SK-N-SH (cell line): ENCODE measurements around the gene SDF2L1. TPM values are rescaled to one million over a fixed set of nuclear protein-coding genes. Genes with fewer than 3 reads are reported as not detected.

Experiments
- CTCF ChIA-PET: fragments of 300-600, 350-600 bp; formaldehyde crosslinking; extraction: SDS; loops from one replicate; lab custom pipeline; 2021; lab: Yijun Ruan, JAX
- POLR2A ChIA-PET: fragments of 350-600 bp; sonication (Branson Sonifier 250); formaldehyde crosslinking; extraction: SDS; loops from one replicate; lab custom pipeline; 2020; ENCODE audit warnings: antibody characterized with exemption, inconsistent platforms; lab: Yijun Ruan, JAX
- DNase-seq: peaks from one replicate; pipeline ENCODE4 v3.0.0; 2012
- H2AFZ ChIP-seq: fragments of 200-600 bp; sonication (generic); 2 replicates; pipeline ENCODE4 v1.8.1; 2016; ENCODE audit warnings: antibody characterized with exemption, mild to moderate bottlenecking, low read depth
- H3F3A ChIP-seq: fragments of 200-600 bp; sonication (generic); replicated peaks from 2 replicates; pipeline ENCODE3; 2016; ENCODE audit warnings: antibody characterized with exemption, mild to moderate bottlenecking; ENCODE audit not compliant: insufficient read depth
- H3K27ac ChIP-seq, 2 experiments: fragments of 200-500 bp in 1 of 2; fragments of 200-600 bp in 1 of 2; sonication (Bioruptor generic) in 1 of 2; sonication (generic), shearing (Covaris generic) in 1 of 2; 2 replicates each; pipeline versions ENCODE4 v1.5.1 to v1.6.1; 2014 to 2016; ENCODE audit warnings: low read depth in 2 of 2, inconsistent platforms in 1 of 2, low read length in 1 of 2, mild to moderate bottlenecking in 1 of 2, mixed read lengths in 1 of 2
- H3K27me3 ChIP-seq: fragments of 200-600 bp; sonication (generic), shearing (Covaris generic); 2 replicates; pipeline ENCODE4 v1.6.1; 2016; ENCODE audit warnings: mixed run types; ENCODE audit not compliant: insufficient read depth
- H3K36me3 ChIP-seq, 2 experiments: fragments of 200-500 bp in 1 of 2; fragments of 200-600 bp in 1 of 2; sonication (Bioruptor generic) in 1 of 2; sonication (generic) in 1 of 2; replicated peaks in 1 of 2; 2 replicates each; pipeline versions ENCODE3 to v1.5.1; 2014 to 2016; ENCODE audit warnings: low read length in 1 of 2, mild to moderate bottlenecking in 1 of 2; ENCODE audit not compliant: insufficient read depth in 2 of 2, control insufficient read depth in 1 of 2
- H3K4me1 ChIP-seq, 2 experiments: fragments of 200-500 bp in 1 of 2; fragments of 200-600 bp in 1 of 2; sonication (Bioruptor generic) in 1 of 2; sonication (generic), shearing (Covaris generic) in 1 of 2; 2 replicates each; pipeline versions ENCODE4 v1.5.1 to v1.6.1; 2014 to 2016; ENCODE audit warnings: low read depth in 1 of 2, low read length in 1 of 2, mixed run types in 1 of 2; ENCODE audit not compliant: insufficient read depth in 2 of 2, control insufficient read depth in 1 of 2
- H3K4me2 ChIP-seq: fragments of 200-600 bp; sonication (generic), shearing (Covaris generic); 2 replicates; pipeline ENCODE4 v1.6.1; 2017; ENCODE audit warnings: mixed run types
- H3K4me3 ChIP-seq, 2 experiments: fragments of 200-500 bp in 1 of 2; fragments of 200-600 bp in 1 of 2; sonication (Bioruptor generic) in 1 of 2; sonication (generic), shearing (Covaris generic) in 1 of 2; 2 replicates each; pipeline versions ENCODE4 v1.5.1 to v1.8.1; 2014 to 2016; ENCODE audit warnings: low read depth in 2 of 2, inconsistent platforms in 1 of 2, low read length in 1 of 2, mild to moderate bottlenecking in 1 of 2, mixed read lengths in 1 of 2, moderate library complexity in 1 of 2
- H3K79me2 ChIP-seq: fragments of 200-600 bp; sonication (generic); 2 replicates; pipeline ENCODE4 v1.8.1; 2017; ENCODE audit warnings: mild to moderate bottlenecking; ENCODE audit not compliant: insufficient read depth
- H3K9ac ChIP-seq: fragments of 200-600 bp; sonication (generic); 2 replicates; pipeline ENCODE4 v1.6.1; 2017; ENCODE audit warnings: mixed run types
- H3K9me2 ChIP-seq: fragments of 200-600 bp; sonication (generic); 2 replicates; pipeline ENCODE4 v1.6.1; 2017; ENCODE audit warnings: mixed run types
- H3K9me3 ChIP-seq: fragments of 200-600 bp; sonication (generic); 2 replicates; pipeline ENCODE4 v1.6.1; 2017; ENCODE audit warnings: mixed run types, mild to moderate bottlenecking, moderate library complexity
- H4K20me1 ChIP-seq: fragments of 200-600 bp; sonication (generic); 2 replicates; pipeline ENCODE4 v1.6.1; 2017; ENCODE audit warnings: mild to moderate bottlenecking, mixed run types; ENCODE audit not compliant: insufficient read depth
- CHD2 ChIP-seq: fragments of 150-350 bp; IDR thresholded peaks from 2 replicates; pipeline ENCODE4 v1.6.1; 2018; ENCODE audit warnings: low read length; ENCODE audit not compliant: partially characterized antibody
- CTCF ChIP-seq: fragments of 200-600 bp; sonication (generic); IDR thresholded peaks from 2 replicates; pipeline ENCODE4 v1.6.1; 2017; ENCODE audit warnings: antibody characterized with exemption, mild to moderate bottlenecking, moderate library complexity
- ELF1 ChIP-seq: IDR thresholded peaks from 2 replicates; pipeline ENCODE4 v1.4.0; 2012
- EP300 ChIP-seq, 2 experiments: IDR thresholded peaks; 2 replicates each; pipeline versions ENCODE4 v1.4.0 to v1.6.1; 2012; ENCODE audit warnings: borderline replicate concordance in 1 of 2, low read depth in 1 of 2, low read length in 1 of 2
- FOXJ3 ChIP-seq: sonication (generic); formaldehyde crosslinking; IDR thresholded peaks from 2 replicates; pipeline ENCODE4 v1.5.1; 2020; ENCODE audit warnings: mild to moderate bottlenecking, missing genetic modification reagents
- GABPA ChIP-seq: IDR thresholded peaks from 2 replicates; pipeline ENCODE4 v1.4.0; 2012; ENCODE audit warnings: low read depth, mild to moderate bottlenecking
- GATA2 ChIP-seq: sonication (generic); formaldehyde crosslinking; IDR thresholded peaks from 2 replicates; pipeline ENCODE4 v1.5.0; 2020; ENCODE audit warnings: mild to moderate bottlenecking, missing genetic modification reagents
- JUND ChIP-seq: IDR thresholded peaks from 2 replicates; pipeline ENCODE4 v1.4.0; 2012
- MXI1 ChIP-seq: IDR thresholded peaks from 2 replicates; pipeline ENCODE4 v1.6.1; 2012; ENCODE audit warnings: mild to moderate bottlenecking, low read depth, low read length, improper control_type of control experiment
- NFIC ChIP-seq: IDR thresholded peaks from 2 replicates; pipeline ENCODE4 v1.4.0; 2012; ENCODE audit warnings: borderline replicate concordance
- NRF1 ChIP-seq: IDR thresholded peaks from 2 replicates; pipeline ENCODE4 v1.6.1; 2012; ENCODE audit warnings: low read depth, mild to moderate bottlenecking, low read length
- POLR2AphosphoS5 ChIP-seq: IDR thresholded peaks from 2 replicates; pipeline ENCODE4 v1.6.1; 2012; ENCODE audit warnings: low read depth, low read length
- SMC3 ChIP-seq: IDR thresholded peaks from 2 replicates; pipeline ENCODE4 v1.6.1; 2012; ENCODE audit warnings: low read depth, low read length, improper control_type of control experiment
- TEAD4 ChIP-seq: IDR thresholded peaks from 2 replicates; pipeline ENCODE4 v1.4.0; 2012; ENCODE audit warnings: mild to moderate bottlenecking, borderline replicate concordance; ENCODE audit not compliant: insufficient read depth
- USF1 ChIP-seq: IDR thresholded peaks from 2 replicates; pipeline ENCODE4 v1.4.0; 2012; ENCODE audit warnings: low read depth, borderline replicate concordance
- ZBTB33 ChIP-seq: IDR thresholded peaks from 2 replicates; pipeline ENCODE4 v1.4.0; 2012; ENCODE audit warnings: low read depth, borderline replicate concordance
- WGBS: methylation state at CpG from one replicate; pipeline ENCODE4 v1.1.6; 2017; ENCODE audit warnings: low lambda C conversion rate; 5-methylcytosine and 5-hydroxymethylcytosine counted together
- polyA plus RNA-seq, 3 experiments: library from polyadenylated mRNA; depleted of rRNA; stranded (reverse); fragments of >200 nt; gene quantifications; 2 replicates each; pipeline ENCODE4 v1.2.3, GENCODE V29; 2012
- TF ChIP-seq, protein P1 (sequence below): IDR thresholded peaks from 2 replicates; pipeline ENCODE4 v1.6.1; 2012; ENCODE audit warnings: mild to moderate bottlenecking, low read depth, low read length, moderate library complexity

SDF2L1 gene
- polyA plus RNA-seq, 1 of the 3 experiments (the other 2 are of a cell fraction): 60.9 TPM

DNA sequence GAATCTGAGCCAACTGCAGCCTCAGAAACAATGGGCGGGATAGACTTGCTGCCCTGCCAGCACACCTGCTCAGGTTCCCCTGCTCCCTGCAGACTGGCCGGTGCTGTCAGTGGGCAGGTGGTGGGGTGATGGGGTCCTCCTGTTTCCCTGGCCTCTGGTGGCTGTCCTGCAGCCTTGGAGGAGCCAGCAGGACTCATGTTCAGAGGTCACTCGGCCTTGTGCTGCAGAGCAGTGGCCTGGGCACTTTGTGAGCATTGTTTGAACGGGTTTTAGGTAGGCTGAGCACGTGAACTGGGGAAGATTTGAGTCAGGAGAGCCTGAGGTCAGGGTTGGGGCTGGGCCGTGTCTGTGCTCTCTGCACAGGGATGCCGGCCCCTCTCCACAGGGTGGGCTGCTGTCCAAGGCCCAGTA lies 41.3 kb downstream of the SDF2L1 start:
- H3K36me3 ChIP-seq: peaks cover 0 to 46% of the 10 kb centered on the region in 2 experiments
- no peaks in the 10 kb centered on the region for H3K9me3 ChIP-seq
- H2AFZ ChIP-seq: no peak overlapping the region
- H3K27ac ChIP-seq: no peak overlapping the region
- no peaks in the 10 kb centered on the region for H4K20me1 ChIP-seq
- H3K4me1 ChIP-seq: no peaks in the 10 kb centered on the region; a peak in 1 of 4 replicates
- no peak for TF ChIP-seq CTCF
- TF ChIP-seq MXI1: no peak
- no peak for TF ChIP-seq CHD2
- no peak for TF ChIP-seq NFIC
- no peak for TF ChIP-seq NRF1
- no peak for TF ChIP-seq EP300 (IDR thresholded peaks at IDR 0.05; ENCODE audit: borderline replicate concordance in 1 of 2, low read depth in 1 of 2, low read length in 1 of 2)
- TF ChIP-seq GATA2 (CRISPR knock-in tag): no peak
- TF ChIP-seq SMC3: no peak
- TF ChIP-seq TEAD4: no peak
- TF ChIP-seq JUND: no peak
- no peak for TF ChIP-seq GABPA
- TF ChIP-seq USF1: no peak
- TF ChIP-seq FOXJ3 (CRISPR knock-in tag): no peak
- no peaks in the 10 kb centered on the region for H3F3A ChIP-seq
- DNase-seq: no peak
- CTCF ChIA-PET: interaction anchor here (1.3 to 2.4 kb wide), 2 partner anchors 255 to 269 kb away, joined by 4 to 10 read pairs; partner anchors contain the start of gene PPM1F
- no peak overlapping the region for H3K4me3 ChIP-seq
- no peak overlapping the region for H3K4me2 ChIP-seq
- no peaks in the 10 kb centered on the region for H3K27me3 ChIP-seq
- no peak overlapping the region for H3K9ac ChIP-seq
- H3K9me2 ChIP-seq: no peaks in the 10 kb centered on the region
- H3K79me2 ChIP-seq: no peaks in the 10 kb centered on the region
- POLR2A ChIA-PET: no interaction called here
- WGBS: 98% methylated on average over 6 of the region's 7 CpGs

DNA sequence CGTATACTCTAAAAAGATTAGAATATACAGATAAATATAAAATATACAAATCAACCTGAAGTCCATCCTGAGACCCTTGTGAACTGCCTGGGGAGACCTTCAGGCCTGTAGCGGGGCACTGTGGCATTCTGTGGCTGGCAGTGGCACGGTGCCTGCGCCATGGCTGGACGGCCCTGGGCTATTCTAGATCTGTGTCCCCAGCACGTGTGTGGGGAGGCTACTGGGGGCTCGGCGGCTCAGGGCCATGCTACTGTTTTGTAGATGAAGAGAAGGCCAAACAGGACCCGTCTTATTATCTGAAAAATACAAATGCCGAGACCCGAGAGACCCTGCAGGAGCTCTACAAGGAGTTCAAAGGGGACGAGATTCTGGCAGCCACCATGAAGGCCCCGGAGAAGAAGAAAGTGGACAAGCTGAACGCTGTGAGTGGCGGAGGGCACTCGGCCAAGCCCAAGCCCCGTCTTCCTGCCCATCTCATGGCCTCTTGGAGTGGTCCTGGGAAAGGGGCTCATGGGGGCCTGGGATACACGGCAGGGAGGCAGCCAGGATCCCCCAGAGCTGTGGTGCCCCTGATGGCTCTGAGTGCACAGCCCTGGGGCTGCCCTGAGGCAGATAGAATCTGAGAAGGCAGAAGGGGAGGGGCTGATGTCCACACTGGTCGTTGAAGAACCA lies 42.5 kb downstream of the SDF2L1 start:
- H3K36me3 ChIP-seq: peaks cover 0 to 54% of the 10 kb centered on the region in 2 experiments
- DNase-seq: no peak
- H3K9me2 ChIP-seq: no peaks in the 10 kb centered on the region
- no peak overlapping the region for H3K9ac ChIP-seq
- no peaks in the 10 kb centered on the region for H3F3A ChIP-seq
- no peak overlapping the region for H3K27ac ChIP-seq
- H3K4me2 ChIP-seq: no peak overlapping the region
- no peaks in the 10 kb centered on the region for H3K79me2 ChIP-seq
- no peak for TF ChIP-seq JUND
- TF ChIP-seq ZBTB33: no peak
- no peak for TF ChIP-seq MXI1
- TF ChIP-seq, protein P1, sequence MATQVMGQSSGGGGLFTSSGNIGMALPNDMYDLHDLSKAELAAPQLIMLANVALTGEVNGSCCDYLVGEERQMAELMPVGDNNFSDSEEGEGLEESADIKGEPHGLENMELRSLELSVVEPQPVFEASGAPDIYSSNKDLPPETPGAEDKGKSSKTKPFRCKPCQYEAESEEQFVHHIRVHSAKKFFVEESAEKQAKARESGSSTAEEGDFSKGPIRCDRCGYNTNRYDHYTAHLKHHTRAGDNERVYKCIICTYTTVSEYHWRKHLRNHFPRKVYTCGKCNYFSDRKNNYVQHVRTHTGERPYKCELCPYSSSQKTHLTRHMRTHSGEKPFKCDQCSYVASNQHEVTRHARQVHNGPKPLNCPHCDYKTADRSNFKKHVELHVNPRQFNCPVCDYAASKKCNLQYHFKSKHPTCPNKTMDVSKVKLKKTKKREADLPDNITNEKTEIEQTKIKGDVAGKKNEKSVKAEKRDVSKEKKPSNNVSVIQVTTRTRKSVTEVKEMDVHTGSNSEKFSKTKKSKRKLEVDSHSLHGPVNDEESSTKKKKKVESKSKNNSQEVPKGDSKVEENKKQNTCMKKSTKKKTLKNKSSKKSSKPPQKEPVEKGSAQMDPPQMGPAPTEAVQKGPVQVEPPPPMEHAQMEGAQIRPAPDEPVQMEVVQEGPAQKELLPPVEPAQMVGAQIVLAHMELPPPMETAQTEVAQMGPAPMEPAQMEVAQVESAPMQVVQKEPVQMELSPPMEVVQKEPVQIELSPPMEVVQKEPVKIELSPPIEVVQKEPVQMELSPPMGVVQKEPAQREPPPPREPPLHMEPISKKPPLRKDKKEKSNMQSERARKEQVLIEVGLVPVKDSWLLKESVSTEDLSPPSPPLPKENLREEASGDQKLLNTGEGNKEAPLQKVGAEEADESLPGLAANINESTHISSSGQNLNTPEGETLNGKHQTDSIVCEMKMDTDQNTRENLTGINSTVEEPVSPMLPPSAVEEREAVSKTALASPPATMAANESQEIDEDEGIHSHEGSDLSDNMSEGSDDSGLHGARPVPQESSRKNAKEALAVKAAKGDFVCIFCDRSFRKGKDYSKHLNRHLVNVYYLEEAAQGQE: no peak
- no peak for TF ChIP-seq ELF1
- TF ChIP-seq USF1: no peak
- TF ChIP-seq POLR2AphosphoS5: no peak
- no peak for TF ChIP-seq TEAD4
- TF ChIP-seq, all 33 proteins: peak for 0
- Histone ChIP-seq H3K9me3 (no peaks in the 10 kb centered on the region), H2AFZ (no peak overlapping the region), H3K4me3 (no peak overlapping the region), H3K4me1 (no peaks in the 10 kb centered on the region; a peak in 1 of 4 replicates), H4K20me1 (no peaks in the 10 kb centered on the region), H3K27me3 (no peaks in the 10 kb centered on the region)
- WGBS: 88% methylated on average over 17 of the region's 19 CpGs
- ChIA-PET POLR2A (no interaction called here), CTCF (interaction anchor here (1.3 kb wide), 1 partner anchor 254 kb away, joined by 5 read pairs; no protein-coding TSS in a partner anchor)
